Activated CD8-positive, alpha-beta memory T cell treated with anti-CD3 and anti-CD28 coated beads for 24 hours (primary cell): Measurements from ENCODE around the gene ZHX3.

Experiments used
- DNase-seq: peaks from one replicate; pipeline ENCODE4 v3.0.0-alpha.2; 2020

ZHX3 gene

DNA sequence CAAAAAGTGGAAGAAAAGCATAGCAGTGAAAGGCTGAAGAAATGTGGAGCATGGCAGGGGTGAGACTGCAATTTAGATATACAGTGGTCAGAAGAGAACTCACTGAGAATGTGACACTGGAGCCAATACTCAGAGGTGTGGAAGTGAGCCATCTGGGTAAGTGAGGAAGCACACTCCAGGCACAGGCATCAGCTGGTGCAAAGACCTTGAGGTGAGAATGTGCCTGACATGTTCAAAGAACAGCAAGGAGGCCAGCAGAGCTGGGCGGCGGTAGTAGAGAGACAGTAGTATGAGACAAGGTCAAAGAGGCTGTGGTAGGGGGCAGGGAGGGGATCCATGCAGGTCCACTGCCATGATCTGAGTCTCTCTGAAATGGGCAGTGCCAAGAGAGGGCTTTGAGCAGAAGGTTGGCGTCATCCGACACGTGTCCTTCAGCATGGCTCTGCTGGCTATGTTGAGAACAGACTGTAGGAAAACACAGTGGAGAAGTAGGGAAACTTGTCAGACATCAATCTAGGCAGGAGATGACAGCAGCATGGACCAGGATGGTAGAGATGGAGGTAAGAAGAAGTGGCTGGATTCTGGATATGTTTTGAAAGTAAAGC, 95.8 kb downstream of the ZHX3 start:
- DNase-seq = no peak

DNA sequence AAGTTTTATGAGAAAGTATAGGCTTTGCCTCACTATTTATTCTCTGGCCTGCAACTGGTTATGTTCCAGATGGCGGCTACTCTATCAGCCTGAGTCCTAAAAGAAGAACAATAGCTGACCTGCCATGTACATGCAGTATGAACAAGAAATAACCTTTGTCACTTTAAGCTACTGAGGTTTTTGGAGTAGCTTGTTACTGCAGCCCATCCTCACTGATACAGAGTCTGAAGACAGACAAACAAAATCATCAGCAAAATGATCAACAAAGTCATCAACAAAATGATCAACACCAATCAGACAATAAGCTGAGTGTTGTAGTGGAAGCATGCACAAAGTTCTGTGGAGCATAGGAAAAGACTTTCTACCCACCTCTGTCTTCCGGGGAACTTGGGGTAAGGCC, 97.7 kb downstream of the ZHX3 start:
- DNase-seq = no peak

GRCh38 chr20:41218466-41218865, 99.1 kb downstream of the ZHX3 start:
- no peak for DNase-seq

GRCh38 chr20:41217422-41217821, 100.1 kb downstream of the ZHX3 start:
- no peak for DNase-seq

GRCh38 chr20:41214666-41215065, 102.9 kb downstream of the ZHX3 start:
- DNase-seq = no peak

- DNase-seq = no peak
These were observed 103.3 kb downstream of the ZHX3 start for GRCh38 chr20:41214202-41214601.

DNA sequence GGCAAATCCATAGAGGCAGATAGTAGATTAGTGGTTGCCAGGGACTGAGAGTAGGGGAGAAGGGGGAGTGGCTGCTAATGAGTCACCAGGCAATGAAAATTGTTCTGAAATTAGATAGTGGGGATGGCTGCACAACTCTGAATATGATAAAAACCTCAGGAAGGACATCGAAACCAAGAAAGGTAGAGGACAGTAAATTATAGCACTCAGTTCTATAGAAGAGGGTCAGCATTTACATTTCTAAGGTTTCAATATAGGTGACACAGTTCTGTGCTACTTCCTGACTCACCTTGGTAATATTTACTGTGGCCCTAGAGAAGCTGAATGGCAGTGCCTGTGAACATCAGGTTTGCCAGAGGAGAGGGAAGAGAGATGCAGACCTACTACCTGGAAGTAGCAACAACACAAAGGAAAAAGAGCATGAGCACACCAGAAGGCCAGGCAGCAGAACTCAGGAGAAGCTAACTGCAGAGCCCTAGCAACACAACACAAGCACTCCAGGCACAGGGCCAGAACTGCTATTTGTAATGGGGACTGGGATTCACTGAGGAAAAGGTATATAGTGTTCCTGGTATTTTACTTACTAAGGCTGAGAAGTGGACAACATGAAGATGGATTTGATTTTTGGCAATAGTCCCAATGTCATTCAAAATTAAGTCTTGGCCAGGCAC, 104.2 kb downstream of the ZHX3 start:
- DNase-seq = no peak

GRCh38 chr20:41205313-41205712, 112.2 kb downstream of the ZHX3 start:
- DNase-seq = no peak

GRCh38 chr20:41204304-41205265, 112.9 kb downstream of the ZHX3 start:
- no peak for DNase-seq

GRCh38 chr20:41203660-41204059, 113.9 kb downstream of the ZHX3 start:
- no peak for DNase-seq

DNA sequence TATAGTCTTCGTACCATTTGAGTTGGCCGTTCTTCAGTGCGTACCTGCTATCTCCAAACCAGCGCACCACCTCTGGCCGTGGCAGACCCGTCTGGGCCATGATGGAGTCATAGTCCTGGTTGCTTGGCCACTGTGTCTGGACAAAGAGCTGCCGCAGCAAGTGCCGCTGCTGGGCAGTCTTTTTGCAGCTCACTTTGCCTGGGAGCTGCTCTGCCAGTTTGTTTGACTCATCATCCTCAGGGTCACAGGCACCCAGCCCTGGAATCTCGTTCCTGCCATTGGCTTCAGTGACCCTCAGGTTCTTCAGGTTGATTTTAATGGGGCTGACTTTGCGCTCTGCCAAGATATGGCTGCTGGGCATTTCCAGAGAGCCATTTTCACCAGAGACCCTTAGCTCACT, 115.1 kb downstream of the ZHX3 start:
- DNase-seq = no peak

GRCh38 chr20:41201760-41202159, 115.8 kb downstream of the ZHX3 start:
- DNase-seq = no peak

GRCh38 chr20:41200446-41201202, 116.9 kb downstream of the ZHX3 start:
- no peak for DNase-seq

DNA sequence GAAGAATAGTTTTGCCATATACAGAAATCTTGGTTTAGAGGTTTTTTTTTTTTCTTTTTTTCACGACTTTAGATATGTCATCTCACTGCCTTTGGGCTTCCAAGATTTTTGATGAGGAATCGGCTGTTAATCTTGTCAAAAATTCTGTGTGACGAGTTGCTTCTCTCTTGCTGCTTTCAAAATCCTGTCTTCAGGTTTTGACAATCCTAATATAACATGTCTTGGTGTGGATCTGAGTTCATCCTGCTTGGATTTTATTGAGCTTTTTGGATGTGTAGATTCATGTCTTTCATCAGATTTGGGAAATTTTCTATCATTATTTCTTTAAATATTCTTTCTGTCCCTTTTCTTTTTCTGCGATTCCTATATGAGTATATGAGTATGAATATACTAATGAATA, 119.1 kb downstream of the ZHX3 start:
- no peak for DNase-seq

GRCh38 chr20:41196653-41197225, 120.8 kb downstream of the ZHX3 start:
- DNase-seq = no peak

GRCh38 chr20:41192575-41192974, 125.0 kb downstream of the ZHX3 start:
- DNase-seq = no peak

GRCh38 chr20:41191562-41192500, 125.7 kb downstream of the ZHX3 start:
- DNase-seq = no peak

DNA sequence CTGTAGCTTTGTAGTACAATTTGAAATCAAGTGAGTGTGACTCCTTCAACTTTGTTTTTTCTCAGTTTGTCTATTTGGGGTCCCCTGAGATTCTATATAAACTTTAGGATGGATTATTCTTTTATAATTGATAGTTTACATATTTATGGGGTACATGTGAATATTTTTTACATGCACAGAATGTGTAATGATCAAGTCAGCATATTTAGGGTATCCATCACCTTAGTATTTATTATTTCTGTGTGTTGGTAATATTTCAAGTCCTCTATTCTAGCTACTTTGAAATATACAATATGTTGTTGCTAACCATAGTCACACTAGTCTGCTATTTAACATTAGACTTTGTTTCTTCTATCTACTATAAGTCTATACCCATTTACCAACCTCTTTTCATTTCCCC, 129.9 kb downstream of the ZHX3 start:
- no peak for DNase-seq

GRCh38 chr20:41185013-41185757, 132.3 kb downstream of the ZHX3 start:
- no peak for DNase-seq

DNA sequence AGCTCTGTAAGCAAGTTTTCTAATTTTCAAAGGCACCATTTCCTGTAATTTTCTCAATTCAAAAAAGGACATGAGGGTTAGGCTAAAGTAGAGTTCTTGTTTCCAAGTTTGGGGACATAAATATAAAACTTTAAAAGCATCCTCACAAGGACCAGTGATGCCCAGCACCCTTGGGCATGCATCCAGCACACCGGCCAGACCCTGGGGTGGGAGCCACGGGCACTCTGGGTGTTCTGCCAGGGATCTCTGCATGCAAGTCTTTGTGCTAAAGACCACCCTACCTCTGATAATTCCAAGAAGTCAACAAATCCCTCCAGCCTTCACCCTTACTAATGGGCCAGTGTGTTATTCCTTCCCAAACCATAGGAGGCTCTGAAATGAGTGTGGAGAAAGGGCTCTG, 133.7 kb downstream of the ZHX3 start:
- DNase-seq = no peak

DNA sequence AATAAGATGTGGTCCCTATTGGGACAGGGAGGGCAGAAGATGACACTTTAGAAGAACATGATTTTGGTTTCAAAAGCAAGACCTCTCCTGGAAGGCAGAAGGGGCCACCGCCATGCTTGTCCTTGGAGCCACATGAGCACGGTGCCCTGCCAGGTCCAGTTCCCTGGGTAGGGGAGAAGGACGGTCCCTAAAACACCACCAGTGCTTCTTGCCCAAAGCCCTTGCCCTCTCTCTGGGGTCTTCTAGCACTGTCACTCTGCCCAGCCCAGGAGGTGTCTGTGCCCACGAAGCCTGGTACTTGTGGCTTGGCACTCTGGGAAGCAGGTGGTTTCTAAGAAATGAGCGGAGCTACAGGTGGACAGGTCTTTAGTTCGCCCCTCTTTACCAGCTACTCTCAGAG, 134.1 kb downstream of the ZHX3 start:
- peak; percentile 50 for DNase-seq
